HepG2 (cell line): ENCODE measurements around the gene FUT3. TPM values are rescaled to one million over a fixed set of nuclear protein-coding genes. Genes with fewer than 3 reads are reported as not detected.

Experiments
- CREB1 ChIP-seq, 2 experiments: fragments of 450-650 bp in 1 of 2; IDR thresholded peaks; 2 replicates each; pipeline ENCODE4 v1.6.1; 2016 to 2017; ENCODE audit warnings: control low read depth in 1 of 2, mild to moderate bottlenecking in 1 of 2, missing compliant biosample characterization in 1 of 2, missing genetic modification characterization in 1 of 2
- NCOA5 ChIP-seq: sonication (generic); formaldehyde crosslinking; IDR thresholded peaks from 2 replicates; pipeline ENCODE4 v1.4.0; 2020; ENCODE audit warnings: missing genetic modification reagents
- NR2F1 ChIP-seq, 2 experiments: fragments of 450-650 bp in 1 of 2; formaldehyde crosslinking in 1 of 2; IDR thresholded peaks; 2 replicates each; pipeline versions ENCODE4 v1.5.0 to v1.6.1; 2016 to 2020; ENCODE audit warnings: mild to moderate bottlenecking in 1 of 2, missing compliant biosample characterization in 1 of 2, missing genetic modification reagents in 1 of 2, moderate library complexity in 1 of 2
- RBAK ChIP-seq: sonication (generic); formaldehyde crosslinking; IDR thresholded peaks from 2 replicates; pipeline ENCODE4 v1.5.1; 2020; ENCODE audit warnings: mild to moderate bottlenecking, missing genetic modification reagents
- RFX3 ChIP-seq: IDR thresholded peaks from 2 replicates; pipeline ENCODE4 v1.6.1; 2016; ENCODE audit warnings: missing biosample characterization, missing genetic modification reagents
- SOX13 ChIP-seq, 3 experiments: fragments of 450-650 bp in 1 of 3; sonication (generic) in 1 of 3; formaldehyde crosslinking in 1 of 3; IDR thresholded peaks in 2 of 3; conservative IDR thresholded peaks in 1 of 3; 2 replicates each; pipeline versions ENCODE4 v1.5.0 to v1.6.1; 2016 to 2020; ENCODE audit warnings: antibody characterized with exemption in 1 of 3, mild to moderate bottlenecking in 1 of 3, missing compliant biosample characterization in 1 of 3, missing genetic modification reagents in 1 of 3, moderate library complexity in 1 of 3
- TCF7L2 ChIP-seq: IDR thresholded peaks from 2 replicates; pipeline ENCODE4 v1.6.1; 2011; ENCODE audit warnings: mild to moderate bottlenecking, low read depth, low read length, moderate library complexity
- ZKSCAN8 ChIP-seq: IDR thresholded peaks from 2 replicates; pipeline ENCODE4 v1.6.1; 2016; ENCODE audit warnings: borderline replicate concordance, missing genetic modification reagents, missing compliant biosample characterization
- ZNF430 ChIP-seq: sonication (generic); formaldehyde crosslinking; IDR thresholded peaks from 2 replicates; pipeline ENCODE4 v1.9.0; 2021; ENCODE audit warnings: mild to moderate bottlenecking, missing genetic modification reagents
- ZNF510 ChIP-seq: sonication (generic); formaldehyde crosslinking; IDR thresholded peaks from 2 replicates; pipeline ENCODE4 v1.4.0; 2020; ENCODE audit warnings: low read depth, mild to moderate bottlenecking, missing genetic modification reagents
- ZNF549 ChIP-seq: sonication (generic); formaldehyde crosslinking; IDR thresholded peaks from 2 replicates; pipeline ENCODE4 v1.5.0; 2020; ENCODE audit warnings: missing genetic modification reagents
- ZNF563 ChIP-seq: sonication (generic); formaldehyde crosslinking; IDR thresholded peaks from 2 replicates; pipeline ENCODE4 v1.8.0; 2022; ENCODE audit warnings: mild to moderate bottlenecking, moderate library complexity, missing genetic modification reagents
- polyA plus RNA-seq, 8 experiments: library from polyadenylated mRNA; depleted of rRNA in 3 of 8; stranded (reverse) in 7 of 8; unstranded in 1 of 8; fragments of >200 nt; fragmentation: Illumina TruSeq in 4 of 8; extraction: Trizol in 4 of 8; gene quantifications; 2 replicates each; pipeline versions ENCODE4 v1.2.1 to v1.2.3, GENCODE V29; 2011 to 2016; ENCODE audit warnings: low read depth in 4 of 8, missing spikeins in 1 of 8, mixed read lengths in 1 of 8; ENCODE audit not compliant: insufficient read depth in 1 of 8
- total RNA-seq, 5 experiments: library from RNA; depleted of rRNA; stranded (reverse); fragments of >200 nt; fragmentation: Illumina TruSeq; extraction: Trizol; gene quantifications; 2 replicates each; pipeline ENCODE4 v1.2.3, GENCODE V29; 2016; ENCODE audit warnings: low read depth in 1 of 5
- TF ChIP-seq, protein P1 (sequence below): sonication (generic); formaldehyde crosslinking; IDR thresholded peaks from 2 replicates; pipeline ENCODE4 v1.5.1; 2020; ENCODE audit warnings: missing genetic modification reagents, mild to moderate bottlenecking, borderline replicate concordance
- TF ChIP-seq, protein P2 (sequence below): sonication (generic); formaldehyde crosslinking; IDR thresholded peaks from 2 replicates; pipeline ENCODE4 v1.8.0; 2022; ENCODE audit warnings: missing genetic modification reagents, mild to moderate bottlenecking, moderate library complexity, borderline replicate concordance
- TF ChIP-seq, protein P3 (sequence below): sonication (generic); formaldehyde crosslinking; IDR thresholded peaks from 2 replicates; pipeline ENCODE4 v1.5.1; 2020; ENCODE audit warnings: mild to moderate bottlenecking, missing genetic modification reagents, borderline replicate concordance
- TF ChIP-seq, protein P4 (sequence below): fragments of 450-650 bp; IDR thresholded peaks from 2 replicates; pipeline ENCODE4 v1.6.1; 2017

The FUT3 gene
- total and polyA plus RNA-seq, 2 of the 13 experiments (the other 11 are each of a cell fraction or from before 2014, with no cell fraction given), result 0.53 to 1.1 TPM

DNA sequence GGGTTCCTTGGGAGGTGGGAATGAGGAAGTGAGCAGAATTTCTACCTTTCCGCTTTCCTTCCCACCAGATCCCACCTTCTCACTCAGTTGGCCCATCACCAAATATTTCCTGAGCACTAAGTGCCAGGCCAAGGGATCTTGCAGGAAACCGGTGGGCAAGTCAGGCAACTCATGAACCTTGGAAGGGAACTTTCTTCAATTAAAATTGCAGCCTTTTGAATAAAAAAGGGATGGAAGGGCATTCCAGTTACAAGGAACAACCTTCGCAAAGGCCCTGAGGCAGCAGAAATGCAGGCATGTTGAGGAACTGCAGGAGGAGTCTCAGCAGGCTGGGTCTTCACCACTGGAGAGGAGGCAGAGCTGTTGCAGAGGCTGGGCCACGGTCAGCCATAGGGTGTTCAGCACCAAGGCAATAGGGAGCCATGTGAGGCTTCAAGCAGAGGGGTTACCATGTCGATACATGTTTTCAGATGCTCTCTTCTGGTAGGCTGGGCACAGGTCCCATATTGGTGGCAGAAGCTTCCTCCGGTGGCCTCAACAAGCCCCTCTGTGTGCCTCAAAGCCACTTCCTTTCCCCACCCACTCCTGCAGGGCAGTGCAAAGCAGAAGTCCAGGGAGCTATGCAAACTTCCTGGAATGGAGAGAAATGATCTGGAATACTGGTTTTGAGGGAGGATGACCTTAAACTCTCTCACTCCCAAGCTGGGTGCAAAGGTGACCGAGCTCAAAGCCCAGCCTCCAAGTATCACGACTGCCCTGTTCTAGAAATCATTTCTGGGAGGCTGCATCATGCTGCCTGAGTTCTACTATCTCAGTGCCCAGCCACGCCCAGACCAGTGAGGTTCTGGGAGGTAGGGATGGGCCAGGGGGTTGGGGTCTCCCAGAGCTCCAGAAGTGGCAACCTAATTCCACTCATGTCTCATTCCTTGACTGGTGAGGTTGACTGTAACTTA lies 11.9 kb downstream of the FUT3 start, which contains the start of gene FUT6 (continued):
- TF ChIP-seq, protein P1, sequence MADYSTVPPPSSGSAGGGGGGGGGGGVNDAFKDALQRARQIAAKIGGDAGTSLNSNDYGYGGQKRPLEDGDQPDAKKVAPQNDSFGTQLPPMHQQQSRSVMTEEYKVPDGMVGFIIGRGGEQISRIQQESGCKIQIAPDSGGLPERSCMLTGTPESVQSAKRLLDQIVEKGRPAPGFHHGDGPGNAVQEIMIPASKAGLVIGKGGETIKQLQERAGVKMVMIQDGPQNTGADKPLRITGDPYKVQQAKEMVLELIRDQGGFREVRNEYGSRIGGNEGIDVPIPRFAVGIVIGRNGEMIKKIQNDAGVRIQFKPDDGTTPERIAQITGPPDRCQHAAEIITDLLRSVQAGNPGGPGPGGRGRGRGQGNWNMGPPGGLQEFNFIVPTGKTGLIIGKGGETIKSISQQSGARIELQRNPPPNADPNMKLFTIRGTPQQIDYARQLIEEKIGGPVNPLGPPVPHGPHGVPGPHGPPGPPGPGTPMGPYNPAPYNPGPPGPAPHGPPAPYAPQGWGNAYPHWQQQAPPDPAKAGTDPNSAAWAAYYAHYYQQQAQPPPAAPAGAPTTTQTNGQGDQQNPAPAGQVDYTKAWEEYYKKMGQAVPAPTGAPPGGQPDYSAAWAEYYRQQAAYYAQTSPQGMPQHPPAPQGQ (CRISPR knock-in tag), result no peak
- TF ChIP-seq ZNF430, result no peak; the same call in 1 of the 2 replicates
- TF ChIP-seq CREB1 (IDR thresholded peaks at IDR 0.05), result no peak
- no peak for TF ChIP-seq CREB1 (CRISPR knock-in tag; IDR thresholded peaks at IDR 0.05)
- no peak for TF ChIP-seq NCOA5
- TF ChIP-seq RBAK (CRISPR knock-in tag), result no peak
- TF ChIP-seq NR2F1 (CRISPR knock-in tag; IDR thresholded peaks at IDR 0.05), result peak in 1 of 2 experiments; percentile 26; a peak in 1 of 4 replicates
- no peak for TF ChIP-seq RFX3 (CRISPR knock-in tag)
- no peak for TF ChIP-seq SOX13 (IDR thresholded peaks at IDR 0.05)
- TF ChIP-seq SOX13 (CRISPR knock-in tag; conservative IDR thresholded peaks at IDR 0.05 in 1 of 2, IDR thresholded peaks at IDR 0.05 in 1 of 2), result peak in 1 of 2 experiments; percentile 48; a peak in 2 of 4 replicates
- TF ChIP-seq ZNF563, result no peak
- TF ChIP-seq TCF7L2, result no peak
- peak; percentile 27; the same call in 1 of the 2 replicates for TF ChIP-seq ZNF510 (CRISPR knock-in tag)
- TF ChIP-seq, protein P2, sequence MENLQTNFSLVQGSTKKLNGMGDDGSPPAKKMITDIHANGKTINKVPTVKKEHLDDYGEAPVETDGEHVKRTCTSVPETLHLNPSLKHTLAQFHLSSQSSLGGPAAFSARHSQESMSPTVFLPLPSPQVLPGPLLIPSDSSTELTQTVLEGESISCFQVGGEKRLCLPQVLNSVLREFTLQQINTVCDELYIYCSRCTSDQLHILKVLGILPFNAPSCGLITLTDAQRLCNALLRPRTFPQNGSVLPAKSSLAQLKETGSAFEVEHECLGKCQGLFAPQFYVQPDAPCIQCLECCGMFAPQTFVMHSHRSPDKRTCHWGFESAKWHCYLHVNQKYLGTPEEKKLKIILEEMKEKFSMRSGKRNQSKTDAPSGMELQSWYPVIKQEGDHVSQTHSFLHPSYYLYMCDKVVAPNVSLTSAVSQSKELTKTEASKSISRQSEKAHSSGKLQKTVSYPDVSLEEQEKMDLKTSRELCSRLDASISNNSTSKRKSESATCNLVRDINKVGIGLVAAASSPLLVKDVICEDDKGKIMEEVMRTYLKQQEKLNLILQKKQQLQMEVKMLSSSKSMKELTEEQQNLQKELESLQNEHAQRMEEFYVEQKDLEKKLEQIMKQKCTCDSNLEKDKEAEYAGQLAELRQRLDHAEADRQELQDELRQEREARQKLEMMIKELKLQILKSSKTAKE (CRISPR knock-in tag), result no peak
- no peak for TF ChIP-seq ZNF549 (CRISPR knock-in tag)
- TF ChIP-seq ZKSCAN8 (CRISPR knock-in tag), result no peak; the same call in 1 of the 2 replicates
- TF ChIP-seq, protein P3, sequence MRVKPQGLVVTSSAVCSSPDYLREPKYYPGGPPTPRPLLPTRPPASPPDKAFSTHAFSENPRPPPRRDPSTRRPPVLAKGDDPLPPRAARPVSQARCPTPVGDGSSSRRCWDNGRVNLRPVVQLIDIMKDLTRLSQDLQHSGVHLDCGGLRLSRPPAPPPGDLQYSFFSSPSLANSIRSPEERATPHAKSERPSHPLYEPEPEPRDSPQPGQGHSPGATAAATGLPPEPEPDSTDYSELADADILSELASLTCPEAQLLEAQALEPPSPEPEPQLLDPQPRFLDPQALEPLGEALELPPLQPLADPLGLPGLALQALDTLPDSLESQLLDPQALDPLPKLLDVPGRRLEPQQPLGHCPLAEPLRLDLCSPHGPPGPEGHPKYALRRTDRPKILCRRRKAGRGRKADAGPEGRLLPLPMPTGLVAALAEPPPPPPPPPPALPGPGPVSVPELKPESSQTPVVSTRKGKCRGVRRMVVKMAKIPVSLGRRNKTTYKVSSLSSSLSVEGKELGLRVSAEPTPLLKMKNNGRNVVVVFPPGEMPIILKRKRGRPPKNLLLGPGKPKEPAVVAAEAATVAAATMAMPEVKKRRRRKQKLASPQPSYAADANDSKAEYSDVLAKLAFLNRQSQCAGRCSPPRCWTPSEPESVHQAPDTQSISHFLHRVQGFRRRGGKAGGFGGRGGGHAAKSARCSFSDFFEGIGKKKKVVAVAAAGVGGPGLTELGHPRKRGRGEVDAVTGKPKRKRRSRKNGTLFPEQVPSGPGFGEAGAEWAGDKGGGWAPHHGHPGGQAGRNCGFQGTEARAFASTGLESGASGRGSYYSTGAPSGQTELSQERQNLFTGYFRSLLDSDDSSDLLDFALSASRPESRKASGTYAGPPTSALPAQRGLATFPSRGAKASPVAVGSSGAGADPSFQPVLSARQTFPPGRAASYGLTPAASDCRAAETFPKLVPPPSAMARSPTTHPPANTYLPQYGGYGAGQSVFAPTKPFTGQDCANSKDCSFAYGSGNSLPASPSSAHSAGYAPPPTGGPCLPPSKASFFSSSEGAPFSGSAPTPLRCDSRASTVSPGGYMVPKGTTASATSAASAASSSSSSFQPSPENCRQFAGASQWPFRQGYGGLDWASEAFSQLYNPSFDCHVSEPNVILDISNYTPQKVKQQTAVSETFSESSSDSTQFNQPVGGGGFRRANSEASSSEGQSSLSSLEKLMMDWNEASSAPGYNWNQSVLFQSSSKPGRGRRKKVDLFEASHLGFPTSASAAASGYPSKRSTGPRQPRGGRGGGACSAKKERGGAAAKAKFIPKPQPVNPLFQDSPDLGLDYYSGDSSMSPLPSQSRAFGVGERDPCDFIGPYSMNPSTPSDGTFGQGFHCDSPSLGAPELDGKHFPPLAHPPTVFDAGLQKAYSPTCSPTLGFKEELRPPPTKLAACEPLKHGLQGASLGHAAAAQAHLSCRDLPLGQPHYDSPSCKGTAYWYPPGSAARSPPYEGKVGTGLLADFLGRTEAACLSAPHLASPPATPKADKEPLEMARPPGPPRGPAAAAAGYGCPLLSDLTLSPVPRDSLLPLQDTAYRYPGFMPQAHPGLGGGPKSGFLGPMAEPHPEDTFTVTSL (CRISPR knock-in tag), result peak; percentile 71
- TF ChIP-seq, protein P4, sequence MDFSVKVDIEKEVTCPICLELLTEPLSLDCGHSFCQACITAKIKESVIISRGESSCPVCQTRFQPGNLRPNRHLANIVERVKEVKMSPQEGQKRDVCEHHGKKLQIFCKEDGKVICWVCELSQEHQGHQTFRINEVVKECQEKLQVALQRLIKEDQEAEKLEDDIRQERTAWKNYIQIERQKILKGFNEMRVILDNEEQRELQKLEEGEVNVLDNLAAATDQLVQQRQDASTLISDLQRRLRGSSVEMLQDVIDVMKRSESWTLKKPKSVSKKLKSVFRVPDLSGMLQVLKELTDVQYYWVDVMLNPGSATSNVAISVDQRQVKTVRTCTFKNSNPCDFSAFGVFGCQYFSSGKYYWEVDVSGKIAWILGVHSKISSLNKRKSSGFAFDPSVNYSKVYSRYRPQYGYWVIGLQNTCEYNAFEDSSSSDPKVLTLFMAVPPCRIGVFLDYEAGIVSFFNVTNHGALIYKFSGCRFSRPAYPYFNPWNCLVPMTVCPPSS, result no peak
